KMS-11 (cell line): ENCODE measurements around the gene RCC1.
"Not testable (repeated sequence)": the region's sequence is repeated elsewhere in the genome, so short reads cannot be mapped to it uniquely, and the experiment has no call there.

Experiments
- H2AFZ ChIP-seq: fragments of 200-600 bp; sonication (generic); 2 replicates; pipeline ENCODE4 v1.6.1; 2016; ENCODE audit warnings: antibody characterized with exemption, mixed run types, low read depth
- H3K27ac ChIP-seq: fragments of 200-600 bp; sonication (generic); 2 replicates; pipeline ENCODE4 v1.6.1; 2016; ENCODE audit warnings: mild to moderate bottlenecking, mixed run types
- H3K27me3 ChIP-seq: fragments of 200-600 bp; sonication (generic); 2 replicates; pipeline ENCODE4 v1.6.1; 2017; ENCODE audit warnings: mild to moderate bottlenecking, low read depth, mixed run types, moderate library complexity; ENCODE audit not compliant: insufficient read depth
- H3K36me3 ChIP-seq: fragments of 200-600 bp; sonication (generic); 2 replicates; pipeline ENCODE4 v1.6.1; 2017; ENCODE audit warnings: mild to moderate bottlenecking, mixed run types; ENCODE audit not compliant: insufficient read depth
- H3K4me1 ChIP-seq: fragments of 200-600 bp; sonication (generic); 2 replicates; pipeline ENCODE4 v1.6.1; 2016; ENCODE audit warnings: mild to moderate bottlenecking, low read depth, mixed run types; ENCODE audit not compliant: poor library complexity, severe bottlenecking
- H3K4me2 ChIP-seq: fragments of 200-600 bp; sonication (generic); 2 replicates; pipeline ENCODE4 v1.7.0; 2016; ENCODE audit warnings: mild to moderate bottlenecking, mixed run types
- H3K4me3 ChIP-seq: fragments of 200-600 bp; sonication (generic); IDR thresholded peaks from 2 replicates; pipeline ENCODE4 v1.6.1; 2017; ENCODE audit warnings: low read depth, low read length, mixed read lengths; ENCODE audit not compliant: insufficient read depth
- H3K79me2 ChIP-seq: fragments of 200-600 bp; sonication (generic); 2 replicates; pipeline ENCODE4 v1.6.1; 2016; ENCODE audit warnings: low read depth, mixed run types; ENCODE audit not compliant: insufficient read depth
- H3K9ac ChIP-seq: fragments of 200-600 bp; sonication (generic); 2 replicates; pipeline ENCODE4 v1.6.1; 2016; ENCODE audit warnings: mild to moderate bottlenecking, mixed run types
- H4K20me1 ChIP-seq: fragments of 200-600 bp; sonication (generic); 2 replicates; pipeline ENCODE4 v1.6.1; 2016; ENCODE audit warnings: mild to moderate bottlenecking, mixed run types; ENCODE audit not compliant: insufficient read depth
- TF ChIP-seq, protein P1 (sequence below): fragments of 200-600 bp; sonication (generic); conservative IDR thresholded peaks from 2 replicates; pipeline ENCODE4 v1.6.1; 2017; ENCODE audit warnings: low read depth, mild to moderate bottlenecking, antibody characterized with exemption, low read length, moderate library complexity, mixed read lengths

The RCC1 gene

DNA sequence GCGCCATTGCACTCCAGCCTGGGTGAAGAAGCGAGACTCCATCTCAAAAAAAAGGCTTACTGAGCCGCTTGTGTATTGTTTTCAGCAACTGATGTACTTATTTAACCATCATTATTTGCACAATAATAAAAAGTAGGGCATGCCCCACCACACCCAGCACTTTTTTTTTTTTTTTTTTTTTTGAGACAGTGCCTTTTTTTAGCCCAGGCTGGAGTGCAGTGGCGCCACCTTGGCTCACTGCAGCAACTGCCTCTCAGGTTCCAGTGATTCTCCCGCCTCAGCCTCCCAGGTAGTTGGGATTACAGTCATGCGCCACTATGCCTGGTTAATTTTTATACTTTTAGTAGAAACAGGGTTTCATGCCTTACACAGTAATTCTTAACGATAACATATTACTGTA, 34.8 kb downstream of the RCC1 start:
- H3K27ac ChIP-seq = no peak overlapping the region
- no peaks in the 10 kb centered on the region for H4K20me1 ChIP-seq
- H3K79me2 ChIP-seq = no peaks in the 10 kb centered on the region
- no peaks in the 10 kb centered on the region for H3K36me3 ChIP-seq
- no peaks in the 10 kb centered on the region for H3K27me3 ChIP-seq
- no peak overlapping the region for H2AFZ ChIP-seq
- no peak overlapping the region for H3K4me2 ChIP-seq
- peaks cover 19% of the 10 kb centered on the region for H3K4me1 ChIP-seq
- TF ChIP-seq, protein P1, sequence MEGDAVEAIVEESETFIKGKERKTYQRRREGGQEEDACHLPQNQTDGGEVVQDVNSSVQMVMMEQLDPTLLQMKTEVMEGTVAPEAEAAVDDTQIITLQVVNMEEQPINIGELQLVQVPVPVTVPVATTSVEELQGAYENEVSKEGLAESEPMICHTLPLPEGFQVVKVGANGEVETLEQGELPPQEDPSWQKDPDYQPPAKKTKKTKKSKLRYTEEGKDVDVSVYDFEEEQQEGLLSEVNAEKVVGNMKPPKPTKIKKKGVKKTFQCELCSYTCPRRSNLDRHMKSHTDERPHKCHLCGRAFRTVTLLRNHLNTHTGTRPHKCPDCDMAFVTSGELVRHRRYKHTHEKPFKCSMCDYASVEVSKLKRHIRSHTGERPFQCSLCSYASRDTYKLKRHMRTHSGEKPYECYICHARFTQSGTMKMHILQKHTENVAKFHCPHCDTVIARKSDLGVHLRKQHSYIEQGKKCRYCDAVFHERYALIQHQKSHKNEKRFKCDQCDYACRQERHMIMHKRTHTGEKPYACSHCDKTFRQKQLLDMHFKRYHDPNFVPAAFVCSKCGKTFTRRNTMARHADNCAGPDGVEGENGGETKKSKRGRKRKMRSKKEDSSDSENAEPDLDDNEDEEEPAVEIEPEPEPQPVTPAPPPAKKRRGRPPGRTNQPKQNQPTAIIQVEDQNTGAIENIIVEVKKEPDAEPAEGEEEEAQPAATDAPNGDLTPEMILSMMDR = no peak; the same call in 1 of the 2 replicates
- no peak overlapping the region for H3K9ac ChIP-seq
- H3K4me3 ChIP-seq = no peak overlapping the region

GRCh38 chr1:28541414-28542015, 35.7 kb downstream of the RCC1 start:
- not testable (repeated sequence) for H3K36me3 ChIP-seq, H3K9ac ChIP-seq, H3K27ac ChIP-seq, H4K20me1 ChIP-seq, H3K4me3 ChIP-seq, H3K4me2 ChIP-seq, H2AFZ ChIP-seq, H3K27me3 ChIP-seq, H3K79me2 ChIP-seq
- peaks cover 19% of the 10 kb centered on the region for H3K4me1 ChIP-seq

DNA sequence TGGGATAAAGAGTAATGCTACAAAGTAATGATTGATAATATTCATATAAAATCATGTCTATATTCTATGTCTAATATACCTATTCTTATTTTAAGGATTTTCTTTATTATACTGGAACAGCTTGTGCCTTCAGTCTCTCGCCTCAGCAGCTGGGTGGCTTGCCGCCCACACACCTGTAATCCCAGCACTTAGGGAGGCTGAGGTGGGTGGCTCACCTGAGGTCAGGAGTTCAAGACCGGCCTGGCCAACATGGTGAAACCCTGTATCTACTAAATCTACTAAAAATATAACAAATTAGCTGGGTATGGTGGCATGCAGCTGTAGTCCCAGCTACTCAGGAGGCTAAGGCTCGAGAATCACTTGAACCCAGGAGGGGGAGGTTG, 39.4 kb downstream of the RCC1 start:
- TF ChIP-seq, protein P1 = no peak
- Histone ChIP-seq H3K36me3 (no peaks in the 10 kb centered on the region), H3K27me3 (no peaks in the 10 kb centered on the region), H3K9ac (no peak overlapping the region), H3K4me2 (no peak overlapping the region), H4K20me1 (no peaks in the 10 kb centered on the region), H3K4me3 (no peak overlapping the region), H2AFZ (no peak overlapping the region), H3K79me2 (no peaks in the 10 kb centered on the region), H3K27ac (no peak overlapping the region), H3K4me1 (peaks cover 31% of the 10 kb centered on the region)

DNA sequence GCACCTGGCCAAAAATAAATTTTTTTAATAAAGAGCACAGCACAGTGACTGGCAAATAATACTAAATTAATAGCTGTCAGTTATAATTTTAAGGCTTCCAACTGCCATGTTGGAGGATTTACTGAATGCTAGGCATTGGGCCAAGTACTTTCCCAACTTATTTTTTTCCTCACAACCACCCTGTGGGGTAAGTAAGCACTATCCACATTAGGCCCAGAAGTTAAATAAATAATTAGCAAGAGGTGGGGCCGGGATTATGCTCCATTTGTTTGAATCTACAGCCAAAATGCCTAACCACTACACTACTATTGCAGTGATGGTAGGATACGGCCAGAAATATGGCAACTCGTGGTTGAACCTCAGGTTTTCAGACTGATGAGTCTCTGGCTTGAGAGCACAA, 42.5 kb downstream of the RCC1 start:
- H3K79me2 ChIP-seq = peaks cover under 1% of the 10 kb centered on the region; the same call in 1 of the 2 replicates
- no peak overlapping the region for H2AFZ ChIP-seq
- H3K4me3 ChIP-seq = no peak overlapping the region
- no peaks in the 10 kb centered on the region for H4K20me1 ChIP-seq
- peaks cover 24% of the 10 kb centered on the region for H3K4me1 ChIP-seq
- H3K27ac ChIP-seq = no peak overlapping the region
- TF ChIP-seq, protein P1 = no peak
- H3K9ac ChIP-seq = no peak overlapping the region
- H3K27me3 ChIP-seq = no peaks in the 10 kb centered on the region
- H3K36me3 ChIP-seq = no peaks in the 10 kb centered on the region
- H3K4me2 ChIP-seq = no peak overlapping the region

DNA sequence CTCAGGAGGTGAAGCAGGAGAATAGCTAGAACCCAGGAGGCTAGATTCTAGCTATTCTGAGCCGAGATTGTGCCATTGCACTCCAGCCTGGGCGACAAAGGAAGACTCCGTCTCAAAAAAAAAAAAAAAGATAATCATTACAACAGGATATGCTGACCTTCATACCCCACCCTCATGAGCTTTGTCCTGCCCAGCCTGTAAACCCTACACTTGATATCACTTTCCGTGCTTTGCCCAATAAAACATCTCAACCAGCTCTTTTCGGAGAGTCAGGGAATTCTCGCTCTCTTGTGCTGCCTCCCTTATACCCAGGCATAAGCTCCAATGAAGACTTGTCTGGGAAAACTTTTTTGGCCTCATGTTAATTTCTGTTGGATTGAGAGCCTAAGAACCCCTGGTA, 45.5 kb downstream of the RCC1 start:
- Histone ChIP-seq H3K4me3 (no peak overlapping the region), H3K4me2 (no peak overlapping the region), H3K36me3 (no peaks in the 10 kb centered on the region), H3K27ac (no peak overlapping the region), H2AFZ (no peak overlapping the region), H3K4me1 (peaks cover 39% of the 10 kb centered on the region), H3K27me3 (no peaks in the 10 kb centered on the region), H3K79me2 (peaks cover 21% of the 10 kb centered on the region; the same call in 1 of the 2 replicates), H3K9ac (no peak overlapping the region), H4K20me1 (no peaks in the 10 kb centered on the region)
- TF ChIP-seq, protein P1 = no peak
